HepG2 (cell line): ENCODE data around the gene SEPTIN2. TPM values are rescaled to one million over a fixed set of nuclear protein-coding genes. Genes with fewer than 3 reads are reported as not detected.

Experiments
- AGO1 ChIP-seq: fragments of 200-400 bp; formaldehyde crosslinking; IDR thresholded peaks from 2 replicates; pipeline ENCODE4 v1.6.1; 2017; ENCODE audit warnings: mild to moderate bottlenecking, low read depth, low read length, moderate library complexity; ENCODE audit not compliant: poor library complexity, severe bottlenecking
- GLMP ChIP-seq: sonication (generic); formaldehyde crosslinking; IDR thresholded peaks from 2 replicates; pipeline ENCODE4 v1.9.0; 2021; ENCODE audit warnings: missing genetic modification reagents, mild to moderate bottlenecking, borderline replicate concordance
- NBN ChIP-seq: fragments of 450-650 bp; conservative IDR thresholded peaks from 2 replicates; pipeline ENCODE4 v1.6.1; 2017
- SMARCC2 ChIP-seq: fragments of 450-650 bp; IDR thresholded peaks from 2 replicates; pipeline ENCODE4 v1.6.1; 2017; ENCODE audit warnings: antibody characterized with exemption, mild to moderate bottlenecking
- SRSF1 ChIP-seq: fragments of 200-400 bp; formaldehyde crosslinking; optimal IDR thresholded peaks from 2 replicates; pipeline ENCODE3; 2017; ENCODE audit warnings: mild to moderate bottlenecking, low read depth, low read length, moderate library complexity
- TOPORS ChIP-seq: sonication (generic); formaldehyde crosslinking; IDR thresholded peaks from 2 replicates; pipeline ENCODE4 v1.8.0; 2023; ENCODE audit warnings: mild to moderate bottlenecking, missing genetic modification reagents
- ZBTB40 ChIP-seq, 2 experiments: fragments of 450-650 bp in 1 of 2; sonication (generic) in 1 of 2; formaldehyde crosslinking in 1 of 2; IDR thresholded peaks; 2 replicates each; pipeline versions ENCODE4 v1.6.1 to v1.8.0; 2016 to 2022; ENCODE audit warnings: antibody characterized with exemption in 1 of 2, mild to moderate bottlenecking in 1 of 2, missing genetic modification reagents in 1 of 2
- ZBTB43 ChIP-seq: sonication (generic); formaldehyde crosslinking; conservative IDR thresholded peaks from 2 replicates; pipeline ENCODE4 v1.4.0; 2020; ENCODE audit warnings: missing genetic modification reagents
- ZFAT ChIP-seq: sonication (generic); formaldehyde crosslinking; conservative IDR thresholded peaks from 2 replicates; pipeline ENCODE4 v1.8.1; 2023; ENCODE audit warnings: missing genetic modification reagents, inconsistent platforms
- ZNF24 ChIP-seq: fragments of 450-650 bp; IDR thresholded peaks from 2 replicates; pipeline ENCODE4 v1.6.1; 2017; ENCODE audit warnings: antibody characterized with exemption, mild to moderate bottlenecking
- ZNF264 ChIP-seq: sonication (generic); formaldehyde crosslinking; IDR thresholded peaks from 2 replicates; pipeline ENCODE4 v1.4.0; 2020; ENCODE audit warnings: missing genetic modification reagents
- ZNF3 ChIP-seq: IDR thresholded peaks from 2 replicates; pipeline ENCODE4 v1.7.0; 2017; ENCODE audit warnings: inconsistent platforms
- ZNF557 ChIP-seq: sonication (generic); formaldehyde crosslinking; IDR thresholded peaks from 2 replicates; pipeline ENCODE4 v1.4.0; 2020; ENCODE audit warnings: missing genetic modification reagents
- ZNF607 ChIP-seq: sonication (generic); formaldehyde crosslinking; IDR thresholded peaks from 2 replicates; pipeline ENCODE4 v1.5.1; 2020; ENCODE audit warnings: missing genetic modification reagents, mild to moderate bottlenecking, borderline replicate concordance
- ZNF652 ChIP-seq: IDR thresholded peaks from 2 replicates; pipeline ENCODE4 v1.6.1; 2016; ENCODE audit warnings: low read depth, borderline replicate concordance
- ZUFSP ChIP-seq: sonication (generic); formaldehyde crosslinking; IDR thresholded peaks from 2 replicates; pipeline ENCODE4 v1.9.0; 2021; ENCODE audit warnings: missing genetic modification reagents, mild to moderate bottlenecking, borderline replicate concordance
- polyA plus RNA-seq, 8 experiments: library from polyadenylated mRNA; depleted of rRNA in 3 of 8; stranded (reverse) in 7 of 8; unstranded in 1 of 8; fragments of >200 nt; fragmentation: Illumina TruSeq in 4 of 8; extraction: Trizol in 4 of 8; gene quantifications; 2 replicates each; pipeline versions ENCODE4 v1.2.1 to v1.2.3, GENCODE V29; 2011 to 2016; ENCODE audit warnings: low read depth in 4 of 8, missing spikeins in 1 of 8, mixed read lengths in 1 of 8; ENCODE audit not compliant: insufficient read depth in 1 of 8
- total RNA-seq, 5 experiments: library from RNA; depleted of rRNA; stranded (reverse); fragments of >200 nt; fragmentation: Illumina TruSeq; extraction: Trizol; gene quantifications; 2 replicates each; pipeline ENCODE4 v1.2.3, GENCODE V29; 2016; ENCODE audit warnings: low read depth in 1 of 5

SEPTIN2 gene
- total and polyA plus RNA-seq, 2 of the 13 experiments (the other 11 are each of a cell fraction or from before 2014, with no cell fraction given), result 493 to 733 TPM

- TF ChIP-seq GLMP (CRISPR knock-in tag), result no peak
- no peak for TF ChIP-seq ZFAT (CRISPR knock-in tag)
- TF ChIP-seq ZNF607, result no peak
- no peak for TF ChIP-seq ZBTB40 (IDR thresholded peaks at IDR 0.05)
- no peak for TF ChIP-seq ZBTB40 (CRISPR knock-in tag; IDR thresholded peaks at IDR 0.05)
- TF ChIP-seq ZNF3 (CRISPR knock-in tag), result no peak
- no peak for TF ChIP-seq NBN
- no peak for TF ChIP-seq ZNF652
- no peak for TF ChIP-seq ZNF24
- no peak for TF ChIP-seq SRSF1
- peak; percentile 49; the same call in 1 of the 2 replicates for TF ChIP-seq TOPORS (CRISPR knock-in tag)
- no peak for TF ChIP-seq ZNF557
- no peak for TF ChIP-seq ZUFSP
- TF ChIP-seq SMARCC2, result no peak
- TF ChIP-seq ZNF264, result no peak
- TF ChIP-seq ZBTB43 (CRISPR knock-in tag), result no peak
- TF ChIP-seq AGO1, result no peak
Observed at GRCh38 chr2:241350878-241351639, 35.3 kb downstream of the SEPTIN2 start (continued).
